Muscle layer of duodenum (tissue), 2 donors: ENCODE data around the gene PHF2.

Experiments used
- H3K27ac ChIP-seq: one replicate; pipeline ENCODE4 v1.7.0; 2013; ENCODE audit warnings: mild to moderate bottlenecking, low read length
- H3K27me3 ChIP-seq: one replicate; pipeline ENCODE4 v1.7.0; 2013; ENCODE audit warnings: low read depth, mild to moderate bottlenecking, control low read depth, low read length
- H3K36me3 ChIP-seq, 2 donors: one replicate each; pipeline ENCODE4 v1.7.0; 2013; ENCODE audit warnings: low read length in 2 of 2, control low read depth in 1 of 2, mild to moderate bottlenecking in 1 of 2; ENCODE audit not compliant: insufficient read depth in 2 of 2, control insufficient read depth in 1 of 2
- H3K4me1 ChIP-seq, 2 donors: one replicate each; pipeline ENCODE4 v1.7.0; 2013; ENCODE audit warnings: low read length in 2 of 2, mild to moderate bottlenecking in 2 of 2, control low read depth in 1 of 2, moderate library complexity in 1 of 2; ENCODE audit not compliant: insufficient read depth in 2 of 2, control insufficient read depth in 1 of 2
- H3K4me3 ChIP-seq, 2 donors: one replicate each; pipeline ENCODE4 v1.7.0; 2013; ENCODE audit warnings: low read length in 2 of 2, low read depth in 1 of 2, mild to moderate bottlenecking in 1 of 2
- H3K9me3 ChIP-seq, 2 donors: one replicate each; pipeline ENCODE4 v1.7.0; 2013; ENCODE audit warnings: low read length in 2 of 2, control low read depth in 1 of 2, mild to moderate bottlenecking in 1 of 2; ENCODE audit not compliant: control insufficient read depth in 1 of 2
- donor health status: healthy.

PHF2 gene

GRCh38 chr9:93621922-93622321 is 45.5 kb downstream of the PHF2 start:
- no peak overlapping the region for H3K4me3 ChIP-seq
- H3K9me3 ChIP-seq = no peaks in the 10 kb centered on the region
- H3K27me3 ChIP-seq = no peaks in the 10 kb centered on the region
- no peaks in the 10 kb centered on the region for H3K36me3 ChIP-seq
- no peak overlapping the region for H3K27ac ChIP-seq
- peaks cover 0 to 6% of the 10 kb centered on the region in 2 donors for H3K4me1 ChIP-seq

GRCh38 chr9:93622691-93623090 is 46.3 kb downstream of the PHF2 start:
- H3K36me3 ChIP-seq = no peaks in the 10 kb centered on the region
- H3K27ac ChIP-seq = no peak overlapping the region

GRCh38 chr9:93623753-93624152 is 47.4 kb downstream of the PHF2 start:
- Histone ChIP-seq H3K4me1 (peaks cover 0 to 6% of the 10 kb centered on the region in 2 donors), H3K4me3 (no peak overlapping the region), H3K27me3 (no peaks in the 10 kb centered on the region)

More at GRCh38 chr9:93622691-93623090, 46.3 kb downstream of the PHF2 start:
- Histone ChIP-seq H3K9me3 (peaks cover 3 to 4% of the 10 kb centered on the region in 2 donors), H3K27me3 (no peaks in the 10 kb centered on the region), H3K4me3 (no peak overlapping the region), H3K4me1 (peaks cover 0 to 6% of the 10 kb centered on the region in 2 donors)

GRCh38 chr9:93624431-93624834 is 48.0 kb downstream of the PHF2 start:
- Histone ChIP-seq H3K36me3 (no peaks in the 10 kb centered on the region), H3K4me1 (peaks cover 0 to 6% of the 10 kb centered on the region in 2 donors), H3K9me3 (peaks cover 6 to 9% of the 10 kb centered on the region in 2 donors), H3K27me3 (no peaks in the 10 kb centered on the region), H3K4me3 (no peak overlapping the region), H3K27ac (no peak overlapping the region)

More at GRCh38 chr9:93623753-93624152, 47.4 kb downstream of the PHF2 start:
- no peaks in the 10 kb centered on the region for H3K36me3 ChIP-seq
- H3K9me3 ChIP-seq = peaks cover 6 to 9% of the 10 kb centered on the region in 2 donors
- no peak overlapping the region for H3K27ac ChIP-seq

GRCh38 chr9:93624977-93625376 is 48.6 kb downstream of the PHF2 start:
- H3K4me1 ChIP-seq = peaks cover 0 to 6% of the 10 kb centered on the region in 2 donors
- H3K36me3 ChIP-seq = peaks cover 0 to 1% of the 10 kb centered on the region in 2 donors
- no peaks in the 10 kb centered on the region for H3K27me3 ChIP-seq
- H3K27ac ChIP-seq = no peak overlapping the region
- no peak overlapping the region for H3K4me3 ChIP-seq
- peaks cover 6 to 9% of the 10 kb centered on the region in 2 donors for H3K9me3 ChIP-seq

GRCh38 chr9:93629920-93630319 is 53.5 kb downstream of the PHF2 start:
- Histone ChIP-seq H3K4me3 (no peak overlapping the region), H3K27ac (no peak overlapping the region), H3K9me3 (peaks cover 6 to 9% of the 10 kb centered on the region in 2 donors), H3K4me1 (peaks cover 0 to 4% of the 10 kb centered on the region in 2 donors), H3K27me3 (no peaks in the 10 kb centered on the region), H3K36me3 (peaks cover 6 to 42% of the 10 kb centered on the region in 2 donors)

GRCh38 chr9:93630806-93631411 is 54.5 kb downstream of the PHF2 start:
- Histone ChIP-seq H3K4me1 (peaks cover 0 to 4% of the 10 kb centered on the region in 2 donors), H3K36me3 (peaks cover 6 to 45% of the 10 kb centered on the region in 2 donors), H3K27ac (no peak overlapping the region), H3K9me3 (peaks cover 6 to 9% of the 10 kb centered on the region in 2 donors), H3K4me3 (no peak overlapping the region), H3K27me3 (no peaks in the 10 kb centered on the region)

GRCh38 chr9:93633492-93634221 is 57.3 kb downstream of the PHF2 start:
- H3K4me1 ChIP-seq = peaks cover 0 to 4% of the 10 kb centered on the region in 2 donors
- no peaks in the 10 kb centered on the region for H3K27me3 ChIP-seq
- H3K9me3 ChIP-seq = peaks cover 0 to 13% of the 10 kb centered on the region in 2 donors
- peaks cover 24 to 72% of the 10 kb centered on the region in 2 donors for H3K36me3 ChIP-seq
- H3K27ac ChIP-seq = no peak overlapping the region
- no peak overlapping the region for H3K4me3 ChIP-seq

- H3K27ac ChIP-seq = no peak overlapping the region
- H3K9me3 ChIP-seq = peaks cover 0 to 13% of the 10 kb centered on the region in 2 donors
- peaks cover 24 to 81% of the 10 kb centered on the region in 2 donors for H3K36me3 ChIP-seq
- no peak overlapping the region for H3K4me3 ChIP-seq
- H3K4me1 ChIP-seq = peaks cover 0 to 4% of the 10 kb centered on the region in 2 donors
- no peaks in the 10 kb centered on the region for H3K27me3 ChIP-seq
Observed at GRCh38 chr9:93634311-93635185, 58.2 kb downstream of the PHF2 start.

GRCh38 chr9:93635186-93636107 is 59.1 kb downstream of the PHF2 start:
- Histone ChIP-seq H3K4me3 (no peak overlapping the region), H3K9me3 (peaks cover 0 to 13% of the 10 kb centered on the region in 2 donors), H3K27me3 (no peaks in the 10 kb centered on the region), H3K36me3 (peaks cover 24 to 83% of the 10 kb centered on the region in 2 donors), H3K27ac (no peak overlapping the region), H3K4me1 (peaks cover 0 to 3% of the 10 kb centered on the region in 2 donors)
